ENCODE data around the gene GALNTL6.

GALNTL6 gene

GRCh38 chr4:172996571-172997216 lies 1183.5 kb downstream of the GALNTL6 start:
- Histone ChIP-seq H3K4me3 (replicated peaks; ENCODE audit: low read depth, low read length) (no peak overlapping the region), H3K27me3 (replicated peaks; ENCODE audit: control insufficient read depth, insufficient read depth, low read length) (no peaks in the 10 kb centered on the region), H3K36me3 (ENCODE audit: control insufficient read depth, insufficient read depth, low read length) (no peaks in the 10 kb centered on the region)
- DNase-seq (ENCODE audit: extremely low read depth, insufficient read length): no peak
- no peak for TF ChIP-seq CTCF (IDR thresholded peaks at IDR 0.05; ENCODE audit: insufficient read depth, low read length, poor library complexity, severe bottlenecking)

- DNase-seq (ENCODE audit: extremely low read depth, insufficient read length): no peak
- no peaks in the 10 kb centered on the region for H3K27me3 ChIP-seq (replicated peaks; ENCODE audit: control insufficient read depth, insufficient read depth, low read length)
- TF ChIP-seq CTCF (IDR thresholded peaks at IDR 0.05; ENCODE audit: insufficient read depth, low read length, poor library complexity, severe bottlenecking): no peak
- no peaks in the 10 kb centered on the region for H3K36me3 ChIP-seq (ENCODE audit: control insufficient read depth, insufficient read depth, low read length)
- H3K4me3 ChIP-seq (replicated peaks; ENCODE audit: low read depth, low read length): no peak overlapping the region
Observed at GRCh38 chr4:172997217-172997609, 1184.0 kb downstream of the GALNTL6 start.

GRCh38 chr4:172997856-172998255 lies 1184.7 kb downstream of the GALNTL6 start:
- Histone ChIP-seq H3K36me3 (ENCODE audit: control insufficient read depth, insufficient read depth, low read length) (no peaks in the 10 kb centered on the region), H3K4me3 (replicated peaks; ENCODE audit: low read depth, low read length) (no peak overlapping the region), H3K27me3 (replicated peaks; ENCODE audit: control insufficient read depth, insufficient read depth, low read length) (no peaks in the 10 kb centered on the region)
- no peak for TF ChIP-seq CTCF (IDR thresholded peaks at IDR 0.05; ENCODE audit: insufficient read depth, low read length, poor library complexity, severe bottlenecking)
- no peak for DNase-seq (ENCODE audit: extremely low read depth, insufficient read length)

- DNase-seq (ENCODE audit: extremely low read depth, insufficient read length): no peak
- Histone ChIP-seq H3K36me3 (ENCODE audit: control insufficient read depth, insufficient read depth, low read length) (no peaks in the 10 kb centered on the region), H3K27me3 (replicated peaks; ENCODE audit: control insufficient read depth, insufficient read depth, low read length) (no peaks in the 10 kb centered on the region), H3K4me3 (replicated peaks; ENCODE audit: low read depth, low read length) (no peak overlapping the region)
- no peak for TF ChIP-seq CTCF (IDR thresholded peaks at IDR 0.05; ENCODE audit: insufficient read depth, low read length, poor library complexity, severe bottlenecking)
Observed at GRCh38 chr4:172998527-172999469, 1185.6 kb downstream of the GALNTL6 start.

GRCh38 chr4:173001571-173001970 lies 1188.4 kb downstream of the GALNTL6 start:
- no peak for TF ChIP-seq CTCF (IDR thresholded peaks at IDR 0.05; ENCODE audit: insufficient read depth, low read length, poor library complexity, severe bottlenecking)
- Histone ChIP-seq H3K36me3 (ENCODE audit: control insufficient read depth, insufficient read depth, low read length) (no peaks in the 10 kb centered on the region), H3K4me3 (replicated peaks; ENCODE audit: low read depth, low read length) (no peak overlapping the region), H3K27me3 (replicated peaks; ENCODE audit: control insufficient read depth, insufficient read depth, low read length) (no peaks in the 10 kb centered on the region)
- no peak for DNase-seq (ENCODE audit: extremely low read depth, insufficient read length)
